Epithelial cell of alveolus of lung (primary cell): ENCODE measurements around the gene CCL2. TPM values are rescaled to one million over a fixed set of nuclear protein-coding genes. Genes with fewer than 3 reads are reported as not detected.

Experiments used
- total RNA-seq: library from RNA; depleted of rRNA; stranded (reverse); fragments of >200 nt; gene quantifications from 2 replicates; pipeline ENCODE4 v1.2.1, GENCODE V29; 2015

Gene CCL2
- 8.6 and 324 TPM in 2 replicates for total RNA-seq

DNA sequence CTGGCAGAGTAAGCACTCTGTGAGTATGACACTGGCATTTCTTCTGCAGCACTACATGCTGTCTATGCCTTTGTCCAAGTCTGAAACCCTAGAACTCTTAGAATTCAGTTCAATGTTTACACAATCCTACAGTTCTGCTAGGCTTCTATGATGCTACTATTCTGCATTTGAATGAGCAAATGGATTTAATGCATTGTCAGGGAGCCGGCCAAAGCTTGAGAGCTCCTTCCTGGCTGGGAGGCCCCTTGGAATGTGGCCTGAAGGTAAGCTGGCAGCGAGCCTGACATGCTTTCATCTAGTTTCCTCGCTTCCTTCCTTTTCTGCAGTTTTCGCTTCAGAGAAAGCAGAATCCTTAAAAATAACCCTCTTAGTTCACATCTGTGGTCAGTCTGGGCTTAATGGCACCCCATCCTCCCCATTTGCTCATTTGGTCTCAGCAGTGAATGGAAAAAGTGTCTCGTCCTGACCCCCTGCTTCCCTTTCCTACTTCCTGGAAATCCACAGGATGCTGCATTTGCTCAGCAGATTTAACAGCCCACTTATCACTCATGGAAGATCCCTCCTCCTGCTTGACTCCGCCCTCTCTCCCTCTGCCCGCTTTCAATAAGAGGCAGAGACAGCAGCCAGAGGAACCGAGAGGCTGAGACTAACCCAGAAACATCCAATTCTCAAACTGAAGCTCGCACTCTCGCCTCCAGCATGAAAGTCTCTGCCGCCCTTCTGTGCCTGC lies at the start of gene CCL2:
TSS of gene CCL2 (plus strand) at position 635 of the 730 bp plus-strand sequence. CDS start at position 700, 65 bp downstream.

DNA sequence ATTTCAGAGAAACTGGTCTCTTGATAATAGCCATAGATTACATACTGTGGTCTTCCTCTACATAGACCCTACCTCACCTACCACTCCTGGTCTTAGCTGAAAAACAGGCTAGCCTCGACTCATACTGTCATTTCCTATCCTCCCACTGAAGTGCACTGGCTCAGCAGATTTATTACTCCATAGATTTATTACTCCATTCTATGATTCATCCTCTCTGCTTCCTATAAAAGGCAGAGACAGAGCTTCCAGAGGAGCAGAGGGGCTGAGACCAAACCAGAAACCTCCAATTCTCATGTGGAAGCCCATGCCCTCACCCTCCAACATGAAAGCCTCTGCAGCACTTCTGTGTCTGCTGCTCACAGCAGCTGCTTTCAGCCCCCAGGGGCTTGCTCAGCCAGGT lies 14.9 kb downstream of the CCL2 start, which contains the start of gene CCL7:
TSS of gene CCL7 (plus strand) at position 253 of the 400 bp plus-strand sequence. CDS start at position 323, 70 bp downstream.

DNA sequence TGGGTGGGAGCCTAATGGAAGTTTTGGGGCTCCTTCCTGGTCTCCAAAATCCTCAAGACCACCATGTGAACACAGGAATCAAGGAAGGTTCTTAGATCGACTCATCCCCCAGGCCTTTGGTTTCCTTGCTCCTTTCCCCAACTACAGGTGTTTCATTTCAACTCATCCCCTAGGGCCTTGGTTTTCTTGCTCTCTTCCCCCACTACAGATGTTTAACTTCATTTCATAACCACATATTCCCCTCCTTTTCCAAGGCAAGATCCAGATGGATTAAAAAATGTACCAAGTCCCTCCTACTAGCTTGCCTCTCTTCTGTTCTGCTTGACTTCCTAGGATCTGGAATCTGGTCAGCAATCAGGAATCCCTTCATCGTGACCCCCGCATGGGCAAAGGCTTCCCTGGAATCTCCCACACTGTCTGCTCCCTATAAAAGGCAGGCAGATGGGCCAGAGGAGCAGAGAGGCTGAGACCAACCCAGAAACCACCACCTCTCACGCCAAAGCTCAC lies 30.3 kb downstream of the CCL2 start, which contains the start of gene CCL11:
TSS of gene CCL11 (plus strand) at position 457 of the 507 bp plus-strand sequence. CDS start 67 bp downstream, outside the sequence.

Other genes with a start within 250 kb of the CCL2 start
- gene CCL7, start 14.9 kb downstream of the CCL2 start, total RNA-seq, result 2.4 and 10.0 TPM in 2 replicates
- gene CCL11, start 30.5 kb downstream of the CCL2 start, total RNA-seq, result 0.13 TPM in 1 of 2 replicates, not detected in the other
- not detected in 2 replicates for gene CCL8, start 64.2 kb downstream of the CCL2 start, total RNA-seq
- not detected in 2 replicates for gene CCL13, start 101.2 kb downstream of the CCL2 start, total RNA-seq
- not detected in 2 replicates for gene CCL1, start 107.9 kb downstream of the CCL2 start, total RNA-seq